Mesendoderm (in vitro differentiated cells): ENCODE results near the gene RAPGEF4.
A peak's percentile ranks its signal among the peaks of the same experiment; 100 is the strongest.

Experiments
- DNase-seq: peaks from one replicate; pipeline ENCODE4 v3.0.0; 2013
- H2AK5ac ChIP-seq: 2 replicates; pipeline ENCODE4 v1.6.1; 2013; ENCODE audit warnings: low read length, inconsistent platforms
- H2BK120ac ChIP-seq: 2 replicates; pipeline ENCODE4 v1.6.1; 2013; ENCODE audit warnings: low read depth, mild to moderate bottlenecking, low read length, moderate library complexity, mixed read lengths
- H2BK15ac ChIP-seq: replicated peaks from 2 replicates; pipeline ENCODE4 v1.6.1; 2013; ENCODE audit warnings: low read depth, mild to moderate bottlenecking, moderate library complexity
- H2BK5ac ChIP-seq: 2 replicates; pipeline ENCODE4 v1.6.1; 2013; ENCODE audit warnings: low read length, inconsistent platforms
- H3K18ac ChIP-seq: 2 replicates; pipeline ENCODE4 v1.6.1; 2013; ENCODE audit warnings: mild to moderate bottlenecking, low read length, mixed read lengths
- H3K23ac ChIP-seq: one replicate; pipeline ENCODE4 v1.6.1; 2013; ENCODE audit warnings: low read length
- H3K27ac ChIP-seq: 2 replicates; pipeline ENCODE4 v1.5.1; 2013; ENCODE audit warnings: low read depth, mild to moderate bottlenecking, inconsistent platforms, low read length, moderate library complexity
- H3K27me3 ChIP-seq: 2 replicates; pipeline ENCODE4 v1.6.1; 2013; ENCODE audit warnings: low read length, control low read depth, mild to moderate bottlenecking, inconsistent platforms; ENCODE audit not compliant: insufficient read depth, poor library complexity
- H3K36me3 ChIP-seq: 2 replicates; pipeline ENCODE4 v1.6.1; 2013; ENCODE audit warnings: low read length, inconsistent platforms; ENCODE audit not compliant: control insufficient read depth, insufficient read depth
- H3K4ac ChIP-seq: one replicate; pipeline ENCODE4 v1.6.1; 2013; ENCODE audit warnings: low read depth, mild to moderate bottlenecking, low read length, moderate library complexity
- H3K4me1 ChIP-seq: 2 replicates; pipeline ENCODE4 v1.6.1; 2013; ENCODE audit warnings: low read depth, low read length, inconsistent platforms; ENCODE audit not compliant: control insufficient read depth
- H3K4me2 ChIP-seq: 2 replicates; pipeline ENCODE4 v1.6.1; 2013; ENCODE audit warnings: low read length
- H3K4me3 ChIP-seq: 2 replicates; pipeline ENCODE4 v1.5.1; 2013; ENCODE audit warnings: mild to moderate bottlenecking, low read length
- H3K56ac ChIP-seq: one replicate; pipeline ENCODE4 v1.6.1; 2013; ENCODE audit warnings: low read length
- H3K79me1 ChIP-seq: 2 replicates; pipeline ENCODE4 v1.6.1; 2013; ENCODE audit warnings: low read length, inconsistent platforms
- H3K79me2 ChIP-seq: 2 replicates; pipeline ENCODE4 v1.6.1; 2013; ENCODE audit warnings: mild to moderate bottlenecking, low read length; ENCODE audit not compliant: control insufficient read depth, insufficient read depth
- H3K9ac ChIP-seq: 2 replicates; pipeline ENCODE4 v1.6.1; 2013; ENCODE audit warnings: low read length, inconsistent platforms
- H4K5ac ChIP-seq: one replicate; pipeline ENCODE4 v1.6.1; 2013; ENCODE audit warnings: low read length
- H4K8ac ChIP-seq: one replicate; pipeline ENCODE4 v1.6.1; 2013; ENCODE audit warnings: low read depth, mild to moderate bottlenecking, control low read depth, low read length, moderate library complexity
- WGBS: extraction: QIAGEN DNeasy Blood & Tissue Kit; methylation state at CpG from one replicate; pipeline ENCODE4 v1.1.7; 2013; ENCODE audit warnings: low lambda C conversion rate, missing lambda C conversion rate; ENCODE audit not compliant: insufficient coverage; ENCODE audit errors: extremely low coverage; 5-methylcytosine and 5-hydroxymethylcytosine counted together

Gene RAPGEF4

GRCh38 chr2:172812158-172812744, 76.6 kb downstream of the RAPGEF4 start:
- WGBS: no CpG with 5 or more reads among the region's 7 CpGs
- H3K4me1 ChIP-seq: no peaks in the 10 kb centered on the region

DNA sequence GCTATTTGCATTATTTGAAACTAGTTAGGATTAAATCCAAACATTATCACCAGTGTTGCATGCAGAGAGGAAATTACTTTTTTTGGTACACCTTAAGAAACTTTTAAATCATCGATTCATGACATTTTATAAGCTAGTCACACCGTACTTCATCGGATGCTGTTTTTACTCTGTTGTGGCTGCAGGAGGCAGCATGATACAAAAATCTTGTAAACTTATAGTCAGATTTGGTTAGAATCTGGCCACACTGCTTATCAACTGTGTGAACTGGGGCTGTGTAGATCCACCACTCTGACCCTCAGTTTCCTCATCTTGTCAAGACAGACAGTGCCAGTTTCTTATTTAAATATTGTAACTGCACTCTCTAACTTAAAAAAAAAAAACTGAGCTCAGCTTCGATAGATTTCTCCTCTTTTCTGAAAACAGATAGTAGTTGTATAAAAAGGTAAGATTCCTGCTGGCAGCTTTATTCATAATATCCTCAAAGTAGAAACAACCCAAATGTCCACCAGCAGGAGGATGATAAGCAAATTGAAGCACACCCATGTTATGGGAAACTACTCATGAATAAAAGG, 77.8 kb downstream of the RAPGEF4 start:
- Histone ChIP-seq H2BK120ac (no peak overlapping the region), H3K27me3 (no peaks in the 10 kb centered on the region), H3K18ac (no peak overlapping the region), H2BK15ac (no peak overlapping the region), H3K23ac (no peak overlapping the region), H3K9ac (no peak overlapping the region), H3K4ac (no peak overlapping the region), H3K4me2 (no peak overlapping the region), H2AK5ac (no peak overlapping the region), H3K79me1 (no peaks in the 10 kb centered on the region), H3K4me1 (no peaks in the 10 kb centered on the region), H3K4me3 (no peak overlapping the region), H4K8ac (no peak overlapping the region), H3K27ac (no peak overlapping the region), H2BK5ac (no peak overlapping the region), H3K36me3 (no peaks in the 10 kb centered on the region), H3K79me2 (no peaks in the 10 kb centered on the region), H4K5ac (no peak overlapping the region), H3K56ac (no peak overlapping the region)
- DNase-seq: peak; percentile 26
- WGBS: no CpG with 5 or more reads among the region's 4 CpGs

More at GRCh38 chr2:172812158-172812744, 76.6 kb downstream of the RAPGEF4 start:
- H3K27ac ChIP-seq: no peak overlapping the region
- H4K8ac ChIP-seq: no peak overlapping the region
- H3K79me2 ChIP-seq: no peaks in the 10 kb centered on the region
- H2BK120ac ChIP-seq: no peak overlapping the region
- no peak overlapping the region for H3K9ac ChIP-seq
- no peak for DNase-seq
- no peaks in the 10 kb centered on the region for H3K36me3 ChIP-seq
- no peak overlapping the region for H3K18ac ChIP-seq
- no peak overlapping the region for H2BK5ac ChIP-seq
- H3K56ac ChIP-seq: no peak overlapping the region
- no peak overlapping the region for H3K4ac ChIP-seq
- no peak overlapping the region for H4K5ac ChIP-seq
- no peak overlapping the region for H3K4me2 ChIP-seq
- H3K27me3 ChIP-seq: no peaks in the 10 kb centered on the region
- no peak overlapping the region for H3K4me3 ChIP-seq
- no peaks in the 10 kb centered on the region for H3K79me1 ChIP-seq
- H2BK15ac ChIP-seq: no peak overlapping the region
- H3K23ac ChIP-seq: no peak overlapping the region
- no peak overlapping the region for H2AK5ac ChIP-seq

DNA sequence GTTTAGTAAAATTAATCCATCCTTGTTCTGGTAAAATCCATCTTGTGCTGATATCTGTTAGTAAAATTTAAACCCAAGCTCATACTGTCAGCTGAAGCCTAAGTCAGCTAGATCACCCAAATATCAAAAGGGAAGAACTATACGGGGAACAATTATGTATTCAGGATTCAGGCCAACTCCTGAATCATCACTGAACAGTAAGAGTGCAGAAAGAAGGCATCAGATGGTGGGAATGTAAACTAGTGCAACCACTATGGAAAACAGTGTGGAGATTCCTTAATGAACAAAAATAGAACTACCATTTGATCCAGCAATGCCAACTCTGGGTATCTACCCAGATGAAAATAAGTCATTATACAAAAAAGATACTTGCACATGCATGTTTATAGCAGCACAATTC, 81.8 kb downstream of the RAPGEF4 start:
- no peaks in the 10 kb centered on the region for H3K4me1 ChIP-seq
- no peak overlapping the region for H4K5ac ChIP-seq
- H3K79me1 ChIP-seq: no peaks in the 10 kb centered on the region
- no peak overlapping the region for H4K8ac ChIP-seq
- H3K4me3 ChIP-seq: no peak overlapping the region
- no peak overlapping the region for H3K4ac ChIP-seq
- H2BK15ac ChIP-seq: no peak overlapping the region
- no peak for DNase-seq
- no peaks in the 10 kb centered on the region for H3K27me3 ChIP-seq
- H3K56ac ChIP-seq: no peak overlapping the region
- no peak overlapping the region for H3K18ac ChIP-seq
- WGBS: no CpG with 5 or more reads among the region's 1 CpG
- no peak overlapping the region for H3K27ac ChIP-seq
- no peak overlapping the region for H3K4me2 ChIP-seq
- H3K36me3 ChIP-seq: no peaks in the 10 kb centered on the region
- no peak overlapping the region for H3K23ac ChIP-seq
- no peak overlapping the region for H2BK5ac ChIP-seq
- no peaks in the 10 kb centered on the region for H3K79me2 ChIP-seq
- no peak overlapping the region for H3K9ac ChIP-seq
- H2AK5ac ChIP-seq: no peak overlapping the region
- no peak overlapping the region for H2BK120ac ChIP-seq

- no peak overlapping the region for H3K9ac ChIP-seq
- no peaks in the 10 kb centered on the region for H3K27me3 ChIP-seq
- no peak overlapping the region for H2BK5ac ChIP-seq
- DNase-seq: no peak
- no peak overlapping the region for H3K18ac ChIP-seq
- no peak overlapping the region for H2BK120ac ChIP-seq
- H4K8ac ChIP-seq: no peak overlapping the region
- H4K5ac ChIP-seq: no peak overlapping the region
- no peaks in the 10 kb centered on the region for H3K79me1 ChIP-seq
- H3K4ac ChIP-seq: no peak overlapping the region
- no peak overlapping the region for H2BK15ac ChIP-seq
- no peak overlapping the region for H3K56ac ChIP-seq
- no peaks in the 10 kb centered on the region for H3K36me3 ChIP-seq
- H2AK5ac ChIP-seq: no peak overlapping the region
- H3K4me3 ChIP-seq: no peak overlapping the region
- H3K4me2 ChIP-seq: no peak overlapping the region
- H3K27ac ChIP-seq: no peak overlapping the region
- no peaks in the 10 kb centered on the region for H3K79me2 ChIP-seq
- H3K4me1 ChIP-seq: no peaks in the 10 kb centered on the region
- H3K23ac ChIP-seq: no peak overlapping the region
Measured at GRCh38 chr2:172819943-172820342, 84.3 kb downstream of the RAPGEF4 start.

DNA sequence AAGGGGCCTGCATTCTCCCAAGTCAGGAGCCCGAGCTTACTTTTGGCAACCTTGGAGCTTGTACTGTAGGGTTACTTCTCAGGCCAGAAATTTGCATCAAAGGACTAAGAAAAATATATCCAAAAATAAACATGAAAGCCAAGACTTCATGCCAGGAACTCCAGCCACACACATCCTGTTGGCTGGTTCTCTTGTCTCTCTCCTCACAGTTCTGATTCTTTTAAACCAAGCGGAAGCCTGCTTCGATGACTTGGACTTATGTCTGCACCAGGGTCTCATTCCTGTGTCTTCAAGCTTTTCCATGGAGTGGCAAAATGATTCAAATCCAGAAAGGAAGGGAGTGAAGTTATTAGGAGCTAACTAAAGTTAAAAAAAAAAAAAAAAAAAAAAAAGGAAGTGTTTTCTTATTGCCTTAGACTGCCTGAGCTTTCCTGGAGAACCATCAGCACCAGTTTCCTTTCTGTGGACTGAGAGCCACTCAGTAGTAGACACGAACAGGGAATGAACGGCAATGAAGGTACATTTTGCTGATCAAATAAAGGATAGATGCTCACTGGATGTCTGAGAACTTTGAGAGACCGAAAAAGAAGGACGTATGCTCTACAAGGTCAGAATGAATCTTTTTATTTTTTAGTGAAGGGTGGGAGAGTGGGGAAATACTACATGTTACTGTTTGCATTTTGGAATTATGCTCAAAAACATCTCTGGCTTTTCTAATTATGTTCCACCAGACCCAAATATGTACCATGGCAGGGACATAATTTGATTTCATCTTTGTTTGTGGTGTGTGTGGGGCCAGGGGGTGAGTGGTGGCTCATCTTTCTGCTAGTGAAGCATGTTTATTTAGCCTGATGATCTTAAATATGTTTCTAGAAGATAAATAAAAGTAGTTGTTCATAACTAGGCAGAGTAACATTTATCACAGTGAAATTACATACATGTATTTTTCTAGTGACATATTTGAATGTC, 86.0 kb downstream of the RAPGEF4 start:
- Histone ChIP-seq H3K9ac (no peak overlapping the region), H3K23ac (no peak overlapping the region), H3K18ac (no peak overlapping the region), H4K5ac (no peak overlapping the region), H4K8ac (no peak overlapping the region), H2AK5ac (no peak overlapping the region), H3K4me3 (no peak overlapping the region), H2BK5ac (no peak overlapping the region), H3K79me1 (no peaks in the 10 kb centered on the region), H3K4me2 (no peak overlapping the region), H3K36me3 (no peaks in the 10 kb centered on the region), H3K27me3 (no peaks in the 10 kb centered on the region), H2BK120ac (no peak overlapping the region), H3K27ac (no peak overlapping the region), H3K4ac (no peak overlapping the region), H3K56ac (no peak overlapping the region), H2BK15ac (no peak overlapping the region), H3K79me2 (no peaks in the 10 kb centered on the region), H3K4me1 (no peaks in the 10 kb centered on the region)
- WGBS: no CpG with 5 or more reads among the region's 7 CpGs
- DNase-seq: no peak
